Endothelial cell of umbilical vein (primary cell): ENCODE results near the gene PIK3CG. TPM values are rescaled to one million over a fixed set of nuclear protein-coding genes. Genes with fewer than 3 reads are reported as not detected.

Source experiments
- BruUV-seq: library from RNA; stranded (reverse); fragments of 400-500 nt; replicated peaks from 2 replicates; lab custom pipeline; 2021; lab: Mats Ljungman, UMichigan
- CTCF ChIA-PET: fragments of 300-600, 350-600 bp; sonication (Branson Sonifier 250); formaldehyde crosslinking; loops from one replicate; lab custom pipeline; 2021; ENCODE audit warnings: antibody characterized with exemption, inconsistent platforms; lab: Charles Lee
- POLR2A ChIA-PET: fragments of 300-600, 350-600 bp; sonication (Branson Sonifier 250); formaldehyde crosslinking; loops from one replicate; lab custom pipeline; 2021; ENCODE audit warnings: antibody characterized with exemption, inconsistent platforms; lab: Charles Lee
- DNase-seq: peaks from one replicate; pipeline ENCODE4 v3.0.0-alpha.2; 2011; ENCODE audit warnings: low read depth, low spot score
- FAIRE-seq: peaks from 2 replicates; lab custom pipeline; 2011; peaks lifted over from hg19 to GRCh38; lab: Jason Lieb, UNC
- H2AFZ ChIP-seq: 2 replicates; pipeline ENCODE4 v1.6.0; 2012; ENCODE audit warnings: low read depth, low read length, control low read depth, inconsistent platforms
- H3K27ac ChIP-seq: 2 replicates; pipeline ENCODE4 v1.5.1; 2011; ENCODE audit warnings: low read depth, mild to moderate bottlenecking, control low read depth, low read length, moderate library complexity; ENCODE audit not compliant: insufficient read depth
- H3K27me3 ChIP-seq, 2 experiments: 2 replicates each; pipeline versions ENCODE4 v1.6.0 to v1.6.1; 2011; ENCODE audit warnings: low read length in 2 of 2, mixed read lengths in 1 of 2; ENCODE audit not compliant: control insufficient read depth in 2 of 2, insufficient read depth in 2 of 2
- H3K36me3 ChIP-seq, 2 experiments: 2 replicates in 1 of 2; 3 replicates in 1 of 2; pipeline ENCODE4 v1.5.1; 2011; ENCODE audit warnings: low read length in 2 of 2, mild to moderate bottlenecking in 1 of 2, moderate library complexity in 1 of 2; ENCODE audit not compliant: control insufficient read depth in 2 of 2, insufficient read depth in 2 of 2; ENCODE audit errors: extremely low read depth in 1 of 2
- H3K4me1 ChIP-seq: 3 replicates; pipeline ENCODE4 v1.5.1; 2011; ENCODE audit warnings: mild to moderate bottlenecking, low read length; ENCODE audit not compliant: control insufficient read depth, insufficient read depth; ENCODE audit errors: extremely low read depth
- H3K4me2 ChIP-seq: 2 replicates; pipeline ENCODE4 v1.6.1; 2011; ENCODE audit warnings: low read length, control low read depth, mixed read lengths; ENCODE audit not compliant: insufficient read depth
- H3K4me3 ChIP-seq, 3 experiments: fragments of 200-600 bp in 1 of 3; sonication (generic), shearing (Covaris generic) in 1 of 3; replicated peaks in 1 of 3; 2 replicates each; pipeline ENCODE4 v1.5.1; 2011 to 2016; ENCODE audit warnings: control low read depth in 3 of 3, low read length in 3 of 3, mild to moderate bottlenecking in 2 of 3, inconsistent platforms in 1 of 3, low read depth in 1 of 3, moderate library complexity in 1 of 3; ENCODE audit not compliant: insufficient read depth in 1 of 3
- H3K79me2 ChIP-seq: 2 replicates; pipeline ENCODE4 v1.6.0; 2012; ENCODE audit warnings: low read length, inconsistent platforms; ENCODE audit not compliant: control insufficient read depth, insufficient read depth
- H3K9ac ChIP-seq: replicated peaks from 2 replicates; pipeline ENCODE3; 2011; ENCODE audit warnings: low read length, control low read depth; ENCODE audit not compliant: insufficient read depth; ENCODE audit errors: extremely low read depth
- H3K9me1 ChIP-seq: replicated peaks from 3 replicates; pipeline ENCODE4 v1.6.0; 2011; ENCODE audit warnings: mild to moderate bottlenecking, low read length; ENCODE audit not compliant: control insufficient read depth, insufficient read depth; ENCODE audit errors: extremely low read depth
- H3K9me3 ChIP-seq: replicated peaks from 2 replicates; pipeline ENCODE4 v1.5.1; 2012; ENCODE audit warnings: low read length, inconsistent platforms; ENCODE audit not compliant: control insufficient read depth, insufficient read depth
- H4K20me1 ChIP-seq: replicated peaks from 2 replicates; pipeline ENCODE3; 2011; ENCODE audit warnings: mild to moderate bottlenecking, low read length; ENCODE audit not compliant: control insufficient read depth, insufficient read depth; ENCODE audit errors: extremely low read depth
- EZH2 ChIP-seq: IDR thresholded peaks from 2 replicates; pipeline ENCODE4 v1.6.1; 2012; ENCODE audit warnings: borderline replicate concordance, low read depth, mild to moderate bottlenecking, moderate library complexity, low read length, inconsistent platforms; ENCODE audit not compliant: severe bottlenecking
- FOS ChIP-seq: IDR thresholded peaks from 2 replicates; pipeline ENCODE4 v1.6.1; 2011; ENCODE audit warnings: mild to moderate bottlenecking, low read length, moderate library complexity, borderline replicate concordance; ENCODE audit not compliant: insufficient read depth
- GATA2 ChIP-seq: IDR thresholded peaks from 2 replicates; pipeline ENCODE4 v1.7.0; 2011; ENCODE audit warnings: low read depth, mild to moderate bottlenecking, moderate library complexity, mixed read lengths, low read length; ENCODE audit not compliant: insufficient read length, insufficient read depth
- JUN ChIP-seq: IDR thresholded peaks from 2 replicates; pipeline ENCODE4 v1.6.1; 2011; ENCODE audit warnings: borderline replicate concordance, low read depth; ENCODE audit not compliant: insufficient read length, insufficient read depth
- MAX ChIP-seq: IDR thresholded peaks from 2 replicates; pipeline ENCODE4 v1.6.1; 2011; ENCODE audit not compliant: insufficient read depth, insufficient read length
- MYC ChIP-seq: IDR thresholded peaks from one replicate; pipeline ENCODE4 v1.6.1; 2011; ENCODE audit warnings: mild to moderate bottlenecking, low read depth, low read length
- POLR2A ChIP-seq: IDR thresholded peaks from 2 replicates; pipeline ENCODE4 v1.6.1; 2012; ENCODE audit warnings: low read depth, mild to moderate bottlenecking, control low read depth, low read length
- POLR2AphosphoS5 ChIP-seq: IDR thresholded peaks from 2 replicates; pipeline ENCODE4 v1.6.1; 2012; ENCODE audit warnings: low read depth, mild to moderate bottlenecking, control low read depth, low read length, moderate library complexity; ENCODE audit not compliant: insufficient read depth
- dilution Hi-C: fragments of 300-500 bp; cut with MboI; formaldehyde crosslinking; loops from one replicate; pipeline ENCODE4 v1.15.0; 2019; ENCODE audit warnings: low sequenced_read_pairs; ENCODE audit not compliant: extremely low pct_ligation_motif_present
- intact Hi-C: fragments of 100-400 bp; cut with micrococcal nuclease; formaldehyde crosslinking; loops from one replicate; pipeline ENCODE4 v1.10.0; 2022
- polyA plus RNA-seq, 4 experiments: library from polyadenylated mRNA; depleted of rRNA in 3 of 4; stranded (reverse) in 3 of 4; unstranded in 1 of 4; fragments of >200 nt; gene quantifications; 2 replicates each; pipeline versions ENCODE4 v1.2.1 to v1.2.3, GENCODE V29; 2011 to 2012; ENCODE audit warnings: missing spikeins in 1 of 4
- total RNA-seq: library from RNA; stranded (reverse); gene quantifications from 2 replicates; pipeline ENCODE4 v1.2.3, GENCODE V29; 2021
- TF ChIP-seq, protein P1 (sequence below), 2 donors: IDR thresholded peaks; 1 replicate in 1 of 2; 2 replicates in 1 of 2; pipeline ENCODE4 v1.5.1; 2011; ENCODE audit warnings: low read length in 2 of 2, mild to moderate bottlenecking in 2 of 2, moderate library complexity in 2 of 2, control low read depth in 1 of 2, inconsistent platforms in 1 of 2, low read depth in 1 of 2; ENCODE audit not compliant: insufficient read depth in 1 of 2; ENCODE audit errors: extremely low read depth in 1 of 2

PIK3CG gene
- total and polyA plus RNA-seq, 2 donors (not counting 3 experiments of a cell fraction or from before 2014, with no cell fraction given) = 1.2 to 6.2 TPM

DNA sequence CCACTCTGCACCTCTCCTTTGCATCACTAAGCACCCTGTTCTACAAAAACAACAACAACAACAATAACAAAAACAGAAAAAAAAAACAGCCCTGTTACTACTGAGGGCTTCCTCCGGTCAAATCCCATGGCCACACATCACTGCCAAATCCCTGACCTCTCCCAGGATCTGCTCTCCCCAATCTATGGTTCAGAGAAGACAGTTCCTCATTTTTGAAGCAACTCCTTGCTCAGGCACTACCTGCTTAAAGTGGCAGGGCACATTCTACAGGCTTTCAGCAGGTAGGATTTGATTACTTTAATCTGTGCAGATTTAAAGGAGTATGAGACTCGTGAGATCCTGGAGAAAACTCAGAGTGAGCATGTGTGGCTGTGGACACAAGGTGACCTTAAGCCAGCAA, 46.9 kb downstream of the PIK3CG start:
- H4K20me1 ChIP-seq = no peaks in the 10 kb centered on the region
- BruUV-seq = no TSS peak

More for the DNA sequence above, 46.9 kb downstream of the PIK3CG start:
- H3K4me1 ChIP-seq = no peaks in the 10 kb centered on the region
- TF ChIP-seq, protein P1, sequence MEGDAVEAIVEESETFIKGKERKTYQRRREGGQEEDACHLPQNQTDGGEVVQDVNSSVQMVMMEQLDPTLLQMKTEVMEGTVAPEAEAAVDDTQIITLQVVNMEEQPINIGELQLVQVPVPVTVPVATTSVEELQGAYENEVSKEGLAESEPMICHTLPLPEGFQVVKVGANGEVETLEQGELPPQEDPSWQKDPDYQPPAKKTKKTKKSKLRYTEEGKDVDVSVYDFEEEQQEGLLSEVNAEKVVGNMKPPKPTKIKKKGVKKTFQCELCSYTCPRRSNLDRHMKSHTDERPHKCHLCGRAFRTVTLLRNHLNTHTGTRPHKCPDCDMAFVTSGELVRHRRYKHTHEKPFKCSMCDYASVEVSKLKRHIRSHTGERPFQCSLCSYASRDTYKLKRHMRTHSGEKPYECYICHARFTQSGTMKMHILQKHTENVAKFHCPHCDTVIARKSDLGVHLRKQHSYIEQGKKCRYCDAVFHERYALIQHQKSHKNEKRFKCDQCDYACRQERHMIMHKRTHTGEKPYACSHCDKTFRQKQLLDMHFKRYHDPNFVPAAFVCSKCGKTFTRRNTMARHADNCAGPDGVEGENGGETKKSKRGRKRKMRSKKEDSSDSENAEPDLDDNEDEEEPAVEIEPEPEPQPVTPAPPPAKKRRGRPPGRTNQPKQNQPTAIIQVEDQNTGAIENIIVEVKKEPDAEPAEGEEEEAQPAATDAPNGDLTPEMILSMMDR (IDR thresholded peaks at IDR 0.05; ENCODE audit: extremely low read depth in 1 of 2, insufficient read depth in 1 of 2, low read depth in 1 of 2, low read length in 2 of 2) = no peak
- no peak for TF ChIP-seq POLR2AphosphoS5
- TF ChIP-seq EZH2 = no peak
- TF ChIP-seq GATA2 = no peak
- no peak for TF ChIP-seq JUN
- TF ChIP-seq MYC = no peak
- TF ChIP-seq MAX = no peak
- no peak for TF ChIP-seq POLR2A
- TF ChIP-seq FOS = no peak
- intact Hi-C loops = no loop called here
- H2AFZ ChIP-seq = no peak overlapping the region
- ChIA-PET POLR2A (no interaction called here), CTCF (interaction anchor here (1.3 kb wide), 1 partner anchor 239 kb away, joined by 3 read pairs; no protein-coding TSS in a partner anchor)
- no peaks in the 10 kb centered on the region for H3K79me2 ChIP-seq
- no peaks in the 10 kb centered on the region for H3K9me1 ChIP-seq
- no peak overlapping the region for H3K9ac ChIP-seq
- DNase-seq (no peak), FAIRE-seq (no peak)
- H3K27ac ChIP-seq = no peak overlapping the region
- H3K27me3 ChIP-seq = no peaks in the 10 kb centered on the region
- dilution Hi-C loops = no loop called here
- H3K4me2 ChIP-seq = no peak overlapping the region
- no peaks in the 10 kb centered on the region for H3K36me3 ChIP-seq
- H3K9me3 ChIP-seq = no peaks in the 10 kb centered on the region
- no peak overlapping the region for H3K4me3 ChIP-seq
